Lower leg skin (tissue), 4 donors: ENCODE results near the gene RPS29. TPM values are rescaled to one million over a fixed set of nuclear protein-coding genes. Genes with fewer than 3 reads are reported as not detected.
"Not testable (repeated sequence)": the region's sequence is repeated elsewhere in the genome, so short reads cannot be mapped to it uniquely, and the experiment has no call there.

Experiments
- DNase-seq, 2 donors: peaks; one replicate each; pipeline ENCODE4 v3.0.0-alpha.2; 2019; ENCODE audit warnings: low spot score in 2 of 2
- H3K4me3 ChIP-seq: fragments of 200-600 bp; sonication (generic); 2 replicates; pipeline ENCODE4 v1.5.1; 2017; ENCODE audit warnings: mild to moderate bottlenecking, low read depth; ENCODE audit not compliant: poor library complexity, severe bottlenecking
- POLR2A ChIP-seq, 2 donors: fragments of 450-650 bp; IDR thresholded peaks; one replicate each; pipeline ENCODE4 v1.6.1; 2016 to 2017; ENCODE audit warnings: antibody characterized with exemption in 2 of 2, mild to moderate bottlenecking in 1 of 2, moderate library complexity in 1 of 2
- WGBS, 2 donors: methylation state at CpG; one replicate each; pipeline ENCODE4 v1.1.5; 2018; 5-methylcytosine and 5-hydroxymethylcytosine counted together
- intact Hi-C: fragments of 100-400 bp; cut with DNase I; formaldehyde crosslinking; loops from one replicate; pipeline ENCODE4 v1.15.0; 2023; ENCODE audit warnings: low total_unique reads
- total RNA-seq, 4 donors: library from RNA; depleted of rRNA; stranded (reverse); fragments of >200 nt; gene quantifications; one replicate each; pipeline ENCODE4 v1.1.0, GENCODE V29; 2016
- TF ChIP-seq, protein P1 (sequence below), 3 donors: fragments of 450-650 bp; IDR thresholded peaks; one replicate each; pipeline ENCODE4 v1.5.1; 2016; ENCODE audit warnings: antibody characterized with exemption in 3 of 3, mild to moderate bottlenecking in 3 of 3, moderate library complexity in 2 of 3

The RPS29 gene
- total RNA-seq, 4 donors from 2014 or later, result 3,327 to 15,303 (median 7,021) TPM

DNA sequence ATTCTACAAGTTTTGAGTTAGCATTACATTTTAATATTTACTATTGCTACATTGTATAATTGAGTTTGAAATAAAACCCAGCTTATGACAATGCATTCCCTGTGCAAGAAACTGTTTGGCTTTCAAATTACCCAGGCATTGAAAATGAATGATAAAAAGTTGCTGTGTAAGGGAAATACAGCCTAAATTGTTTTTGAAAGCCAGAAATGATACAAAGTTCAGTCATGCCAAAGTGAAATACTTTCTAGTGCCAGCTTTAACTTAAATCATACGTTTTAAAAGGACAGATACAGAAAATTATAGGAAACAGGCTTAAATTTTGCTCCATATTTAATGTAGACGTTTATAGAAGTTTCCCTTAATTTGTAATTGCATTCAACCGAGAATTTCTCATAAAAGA is 37.2 kb upstream of the RPS29 start:
- WGBS, 2 donors, result 34 to 42% methylated on average over 3 of the region's 3 CpGs
- intact Hi-C loops, result no loop called here
- H3K4me3 ChIP-seq, result no peak overlapping the region
- no peak for DNase-seq
- no peak for TF ChIP-seq POLR2A (IDR thresholded peaks at IDR 0.05)
- TF ChIP-seq, protein P1, sequence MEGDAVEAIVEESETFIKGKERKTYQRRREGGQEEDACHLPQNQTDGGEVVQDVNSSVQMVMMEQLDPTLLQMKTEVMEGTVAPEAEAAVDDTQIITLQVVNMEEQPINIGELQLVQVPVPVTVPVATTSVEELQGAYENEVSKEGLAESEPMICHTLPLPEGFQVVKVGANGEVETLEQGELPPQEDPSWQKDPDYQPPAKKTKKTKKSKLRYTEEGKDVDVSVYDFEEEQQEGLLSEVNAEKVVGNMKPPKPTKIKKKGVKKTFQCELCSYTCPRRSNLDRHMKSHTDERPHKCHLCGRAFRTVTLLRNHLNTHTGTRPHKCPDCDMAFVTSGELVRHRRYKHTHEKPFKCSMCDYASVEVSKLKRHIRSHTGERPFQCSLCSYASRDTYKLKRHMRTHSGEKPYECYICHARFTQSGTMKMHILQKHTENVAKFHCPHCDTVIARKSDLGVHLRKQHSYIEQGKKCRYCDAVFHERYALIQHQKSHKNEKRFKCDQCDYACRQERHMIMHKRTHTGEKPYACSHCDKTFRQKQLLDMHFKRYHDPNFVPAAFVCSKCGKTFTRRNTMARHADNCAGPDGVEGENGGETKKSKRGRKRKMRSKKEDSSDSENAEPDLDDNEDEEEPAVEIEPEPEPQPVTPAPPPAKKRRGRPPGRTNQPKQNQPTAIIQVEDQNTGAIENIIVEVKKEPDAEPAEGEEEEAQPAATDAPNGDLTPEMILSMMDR (IDR thresholded peaks at IDR 0.05), result no peak

DNA sequence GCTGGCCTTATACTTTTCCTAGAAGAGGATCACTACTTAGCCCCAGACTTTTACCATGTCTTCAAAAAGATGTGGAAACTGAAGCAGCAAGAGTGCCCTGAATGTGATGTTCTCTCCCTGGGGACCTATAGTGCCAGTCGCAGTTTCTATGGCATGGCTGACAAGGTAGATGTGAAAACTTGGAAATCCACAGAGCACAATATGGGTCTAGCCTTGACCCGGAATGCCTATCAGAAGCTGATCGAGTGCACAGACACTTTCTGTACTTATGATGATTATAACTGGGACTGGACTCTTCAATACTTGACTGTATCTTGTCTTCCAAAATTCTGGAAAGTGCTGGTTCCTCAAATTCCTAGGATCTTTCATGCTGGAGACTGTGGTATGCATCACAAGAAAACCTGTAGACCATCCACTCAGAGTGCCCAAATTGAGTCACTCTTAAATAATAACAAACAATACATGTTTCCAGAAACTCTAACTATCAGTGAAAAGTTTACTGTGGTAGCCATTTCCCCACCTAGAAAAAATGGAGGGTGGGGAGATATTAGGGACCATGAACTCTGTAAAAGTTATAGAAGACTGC is 35.9 kb upstream of the RPS29 start:
- no peak for TF ChIP-seq POLR2A (IDR thresholded peaks at IDR 0.05)
- TF ChIP-seq, protein P1 (IDR thresholded peaks at IDR 0.05), result no peak
- intact Hi-C loops, result no loop called here
- H3K4me3 ChIP-seq, result no peak overlapping the region
- DNase-seq, result no peak
- WGBS, 2 donors, result 44 to 51% methylated on average over 3 of the region's 3 CpGs

DNA sequence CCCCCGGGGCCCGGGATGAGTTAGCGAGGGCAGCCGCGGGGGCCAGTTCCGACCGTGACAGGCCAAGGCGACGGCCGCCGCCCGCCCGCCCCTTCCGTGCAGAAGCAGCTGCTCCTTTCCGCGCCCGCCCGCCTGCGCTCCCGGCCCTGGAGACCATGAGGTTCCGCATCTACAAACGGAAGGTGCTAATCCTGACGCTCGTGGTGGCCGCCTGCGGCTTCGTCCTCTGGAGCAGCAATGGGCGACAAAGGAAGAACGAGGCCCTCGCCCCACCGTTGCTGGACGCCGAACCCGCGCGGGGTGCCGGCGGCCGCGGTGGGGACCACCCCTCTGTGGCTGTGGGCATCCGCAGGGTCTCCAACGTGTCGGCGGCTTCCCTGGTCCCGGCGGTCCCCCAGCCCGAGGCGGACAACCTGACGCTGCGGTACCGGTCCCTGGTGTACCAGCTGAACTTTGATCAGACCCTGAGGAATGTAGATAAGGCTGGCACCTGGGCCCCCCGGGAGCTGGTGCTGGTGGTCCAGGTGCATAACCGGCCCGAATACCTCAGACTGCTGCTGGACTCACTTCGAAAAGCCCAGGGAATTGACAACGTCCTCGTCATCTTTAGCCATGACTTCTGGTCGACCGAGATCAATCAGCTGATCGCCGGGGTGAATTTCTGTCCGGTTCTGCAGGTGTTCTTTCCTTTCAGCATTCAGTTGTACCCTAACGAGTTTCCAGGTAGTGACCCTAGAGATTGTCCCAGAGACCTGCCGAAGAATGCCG is 35.1 kb upstream of the RPS29 start:
- DNase-seq, result peak; percentile 60 to 94
- TF ChIP-seq POLR2A (IDR thresholded peaks at IDR 0.05), result no peak
- TF ChIP-seq, protein P1 (IDR thresholded peaks at IDR 0.05), result no peak
- intact Hi-C loops, result no loop called here
- peak overlapping the region; percentile 77 for H3K4me3 ChIP-seq
- 6 to 8% methylated on average over 19 to 31 of the region's 65 CpGs for WGBS, 2 donors

DNA sequence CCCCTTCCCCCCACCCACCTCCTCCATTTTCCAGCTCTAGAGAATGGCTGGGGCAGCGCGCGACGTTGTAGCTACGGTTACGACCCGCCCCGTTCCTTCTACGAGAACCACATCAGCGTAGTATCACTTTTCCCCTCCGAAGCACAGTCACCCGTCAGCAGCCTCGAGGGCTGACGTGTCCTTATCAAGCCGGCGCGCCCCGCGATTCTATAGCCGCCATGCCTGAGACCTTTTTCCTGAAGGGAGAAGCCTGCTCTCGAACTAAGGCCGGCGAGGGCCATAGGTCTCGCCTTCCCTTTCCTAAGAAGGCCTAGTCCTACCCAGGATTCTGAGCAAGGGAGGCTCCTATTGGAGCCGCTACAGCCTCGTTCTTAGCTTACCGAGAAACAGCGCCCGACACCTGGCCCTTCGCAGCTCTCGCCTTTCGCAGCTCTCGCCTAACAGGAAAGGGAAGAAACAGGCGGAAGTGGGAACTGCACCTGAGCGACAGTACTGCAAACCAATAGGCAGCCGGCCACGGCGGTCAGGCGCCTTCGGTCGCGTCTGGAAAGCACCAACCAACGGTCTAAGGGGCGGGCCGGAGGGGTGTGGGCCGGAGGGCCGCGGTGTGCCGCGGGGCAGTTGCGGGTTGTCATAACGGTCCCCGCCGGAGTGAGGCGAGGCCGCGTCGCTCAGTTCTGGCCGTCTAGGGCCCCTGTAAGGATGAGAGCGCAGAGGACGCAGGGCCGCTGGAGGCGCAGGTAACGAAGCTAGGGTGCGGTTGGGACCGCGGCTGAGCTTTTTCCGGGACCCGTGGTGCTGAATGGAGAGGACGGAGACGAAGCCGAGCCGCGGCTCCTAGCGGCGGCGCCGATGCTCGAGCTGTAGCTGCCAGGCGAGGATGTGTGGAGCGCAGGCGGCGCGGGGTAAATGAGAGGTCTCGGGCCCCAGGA is 34.3 kb upstream of the RPS29 start, which contains the start of the genes MGAT2 and RPL36AL:
Gene MGAT2, plus strand, starts transcription at position 618 of the 932 bp plus-strand sequence. CDS start 470 bp downstream, outside the sequence.
Gene RPL36AL, minus strand, starts transcription at position 445 of the 932 bp plus-strand sequence. CDS start 1,522 bp downstream, outside the sequence.
- DNase-seq, result peak; percentile 97 to 99
- peak in 1 of 2 donors; percentile 69 for TF ChIP-seq POLR2A (IDR thresholded peaks at IDR 0.05)
- TF ChIP-seq, protein P1 (IDR thresholded peaks at IDR 0.05), result peak in 1 of 3 donors; percentile 33
- intact Hi-C loops, result no loop called here
- H3K4me3 ChIP-seq, result peak within 1 kb of the TSS; percentile 77
- 0% methylated on average over 58 to 83 of the region's 85 CpGs for WGBS, 2 donors

DNA sequence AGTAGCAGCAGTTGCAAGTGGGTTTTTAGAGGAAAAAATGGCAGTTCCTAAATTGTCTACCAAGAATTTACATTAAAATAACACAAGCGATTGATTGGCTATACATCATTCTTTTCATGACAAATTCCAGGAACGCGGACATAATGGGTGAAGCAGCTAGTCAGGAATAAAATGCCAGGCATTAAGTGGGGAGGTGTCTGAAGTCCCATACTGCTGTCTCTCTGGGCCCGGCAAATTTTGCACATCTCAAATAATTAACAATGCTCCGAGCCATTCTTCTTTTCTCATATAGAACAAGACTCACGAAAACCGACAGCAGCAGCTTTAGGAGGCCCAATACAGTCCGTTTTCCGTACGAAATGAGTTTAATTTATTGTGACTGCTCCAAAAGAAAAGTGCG is 33.5 kb upstream of the RPS29 start:
- peak overlapping the region; percentile 77 for H3K4me3 ChIP-seq
- intact Hi-C loops, result no loop called here
- WGBS, 2 donors, result 0 to 1% methylated on average over 11 of the region's 11 CpGs
- TF ChIP-seq POLR2A (IDR thresholded peaks at IDR 0.05), result no peak
- TF ChIP-seq, protein P1 (IDR thresholded peaks at IDR 0.05), result no peak
- no peak for DNase-seq

DNA sequence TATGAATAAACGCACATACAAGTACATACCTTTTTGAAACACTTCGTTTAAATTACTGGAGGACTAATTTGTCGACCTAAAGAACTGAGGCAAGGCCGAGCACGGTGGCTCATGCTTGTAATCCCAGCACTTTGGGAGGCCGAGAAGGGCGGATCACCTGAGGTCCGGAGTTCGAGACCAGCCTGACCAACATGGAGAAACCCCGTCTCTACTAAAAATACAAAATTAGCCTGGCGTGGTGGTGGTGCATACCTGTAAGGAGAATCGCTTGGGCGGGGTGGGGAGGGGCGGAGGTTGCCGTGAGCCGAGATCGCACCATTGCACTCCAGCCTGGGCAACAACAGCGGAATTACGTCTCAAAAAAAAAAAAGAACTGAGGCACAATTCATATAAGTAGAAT is 33.1 kb upstream of the RPS29 start:
- 66% methylated on average over 19 of the region's 19 CpGs for WGBS, 2 donors
- DNase-seq, intact Hi-C loops: not testable (repeated sequence)

More for the DNA sequence above, 33.1 kb upstream of the RPS29 start:
- not testable (repeated sequence) for H3K4me3 ChIP-seq
